Activated CD4-positive, alpha-beta T cell treated with anti-CD3 and anti-CD28 coated beads, Interleukin-2, amount 50 U/mL, for 1 hour (primary cell): ENCODE results near the gene FAM83C.

Experiments used
- DNase-seq: peaks from one replicate; pipeline ENCODE4 v3.0.0-alpha.2; 2020

Gene FAM83C

GRCh38 chr20:35291654-35292503 is at the start of gene FAM83C:
Gene FAM83C (minus strand): TSS chr20:35292425. CDS start chr20:35292304, 121 bp downstream.
- no peak for DNase-seq

DNA sequence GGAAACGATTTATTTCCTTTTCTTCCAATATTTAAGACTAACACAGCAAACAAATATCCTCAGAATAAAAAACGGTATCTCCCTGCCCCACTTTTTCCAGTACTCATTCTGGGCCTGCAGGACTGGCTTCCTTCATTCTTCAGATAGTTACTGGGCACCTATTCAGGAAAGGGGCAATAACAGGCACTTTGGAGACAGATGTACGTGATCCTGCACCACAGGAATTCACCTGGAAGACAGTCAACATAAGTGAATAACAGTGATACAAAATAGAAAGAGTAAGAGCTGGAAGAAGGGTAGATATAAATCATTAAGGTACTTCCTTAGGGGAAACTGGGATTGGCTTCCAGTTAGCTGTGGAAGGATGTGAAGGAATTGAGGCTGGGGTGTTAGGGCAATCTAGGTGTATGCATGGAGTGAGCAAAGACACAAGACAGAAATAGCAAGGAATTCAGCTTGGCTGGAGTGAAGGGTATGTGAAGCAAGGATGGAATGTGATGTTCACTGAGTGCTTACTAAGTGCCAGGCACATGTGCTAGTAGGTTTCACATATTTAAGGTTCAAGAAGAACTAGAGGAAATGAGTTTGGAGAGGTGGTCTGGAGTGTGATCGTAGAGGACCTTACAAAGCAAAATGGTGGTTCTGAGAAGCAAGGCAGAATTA is 49.3 kb upstream of the FAM83C start:
- DNase-seq, result no peak

DNA sequence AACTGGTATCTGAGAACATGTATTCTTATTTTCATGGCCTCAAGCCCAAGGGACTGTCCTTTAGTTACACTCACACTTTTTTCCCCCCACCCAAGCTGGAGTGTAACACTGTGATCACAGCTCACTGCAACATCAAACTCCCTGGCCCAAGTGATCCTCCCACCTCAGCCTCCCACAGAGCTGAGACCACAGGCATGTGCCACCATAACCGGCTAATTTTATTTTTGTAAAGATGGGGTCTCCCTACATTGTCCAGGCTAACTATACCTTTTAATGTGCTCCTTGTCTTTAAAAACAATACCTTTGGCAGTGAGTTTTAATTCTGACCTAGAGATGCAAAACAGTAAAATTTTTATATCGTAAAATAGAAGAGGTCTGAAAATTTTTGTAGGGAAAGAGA is 48.2 kb upstream of the FAM83C start:
- DNase-seq, result no peak

DNA sequence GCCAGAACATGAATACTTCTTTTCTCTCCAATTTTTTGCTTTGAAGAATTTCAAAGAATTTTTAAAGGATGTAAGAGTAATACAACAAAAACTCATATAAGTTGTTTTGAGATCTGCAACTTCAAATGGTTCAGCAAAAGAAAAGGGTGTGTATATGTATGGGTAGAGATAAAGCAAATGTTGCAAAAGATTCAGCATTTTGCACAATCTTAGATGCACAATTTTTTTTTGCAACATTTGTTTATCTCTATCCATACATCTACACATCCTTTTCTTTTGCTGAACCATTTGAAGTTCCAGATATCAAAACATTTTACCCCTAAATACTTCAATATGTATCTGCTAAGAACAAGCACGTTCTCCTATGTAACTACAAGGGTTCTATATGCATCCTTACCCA is 47.4 kb upstream of the FAM83C start:
- no peak for DNase-seq

- no peak for DNase-seq
Observed at GRCh38 chr20:35339007-35339406, 46.8 kb upstream of the FAM83C start.

DNA sequence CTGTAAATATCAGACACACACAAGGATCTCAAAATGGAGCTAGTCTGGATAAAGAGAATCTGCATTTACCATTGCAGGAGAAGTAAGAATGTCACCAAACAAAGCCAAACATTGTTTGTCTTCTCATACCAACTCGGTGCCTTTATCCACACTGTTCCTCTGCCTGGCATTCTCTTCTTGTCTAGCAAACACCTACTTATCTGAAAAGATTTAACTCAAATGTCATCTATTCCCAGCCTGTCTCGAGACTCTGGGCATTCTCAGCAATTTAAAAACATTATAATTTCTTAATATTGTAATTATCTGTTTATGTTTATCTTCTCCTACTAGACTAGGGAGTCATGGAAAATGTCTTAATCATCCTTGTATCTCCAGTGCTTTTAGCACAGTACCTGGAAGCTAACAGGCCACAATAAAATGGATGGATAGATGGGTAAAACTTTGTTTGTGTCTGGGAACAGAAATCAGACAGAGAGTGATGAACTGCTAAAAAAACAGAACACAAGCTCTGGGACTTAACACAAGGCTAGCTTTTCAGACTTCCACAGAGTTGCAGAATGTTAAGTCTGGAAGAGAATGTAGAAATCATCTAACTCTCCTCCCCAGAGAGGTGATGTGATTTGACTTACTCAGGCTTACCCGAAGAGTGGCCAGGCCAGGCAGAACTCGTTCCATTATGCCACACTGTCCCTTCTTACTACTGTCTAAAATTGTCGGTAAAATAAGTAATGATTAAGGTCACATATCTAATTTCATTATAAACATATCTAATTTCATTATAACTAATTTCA is 42.3 kb upstream of the FAM83C start:
- no peak for DNase-seq

DNA sequence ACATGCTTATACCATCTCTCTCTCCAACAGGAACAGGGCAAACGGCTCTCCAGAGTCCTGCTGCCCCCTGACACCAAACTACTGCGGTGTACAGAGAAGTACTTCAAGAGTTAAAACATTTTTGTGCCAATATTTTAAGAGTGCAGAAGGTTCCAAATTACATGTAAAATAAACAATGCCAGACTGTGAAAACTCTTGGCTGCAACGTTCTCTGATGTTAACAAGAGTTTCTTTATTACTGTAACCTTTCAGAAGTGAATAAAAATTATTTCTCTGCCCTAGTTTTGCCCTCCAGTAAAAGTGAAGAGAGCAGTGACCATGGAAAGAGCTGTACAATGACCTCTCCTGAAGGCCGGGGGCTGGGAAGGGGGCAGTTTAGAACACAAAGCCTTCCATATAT is 41.4 kb upstream of the FAM83C start:
- no peak for DNase-seq

DNA sequence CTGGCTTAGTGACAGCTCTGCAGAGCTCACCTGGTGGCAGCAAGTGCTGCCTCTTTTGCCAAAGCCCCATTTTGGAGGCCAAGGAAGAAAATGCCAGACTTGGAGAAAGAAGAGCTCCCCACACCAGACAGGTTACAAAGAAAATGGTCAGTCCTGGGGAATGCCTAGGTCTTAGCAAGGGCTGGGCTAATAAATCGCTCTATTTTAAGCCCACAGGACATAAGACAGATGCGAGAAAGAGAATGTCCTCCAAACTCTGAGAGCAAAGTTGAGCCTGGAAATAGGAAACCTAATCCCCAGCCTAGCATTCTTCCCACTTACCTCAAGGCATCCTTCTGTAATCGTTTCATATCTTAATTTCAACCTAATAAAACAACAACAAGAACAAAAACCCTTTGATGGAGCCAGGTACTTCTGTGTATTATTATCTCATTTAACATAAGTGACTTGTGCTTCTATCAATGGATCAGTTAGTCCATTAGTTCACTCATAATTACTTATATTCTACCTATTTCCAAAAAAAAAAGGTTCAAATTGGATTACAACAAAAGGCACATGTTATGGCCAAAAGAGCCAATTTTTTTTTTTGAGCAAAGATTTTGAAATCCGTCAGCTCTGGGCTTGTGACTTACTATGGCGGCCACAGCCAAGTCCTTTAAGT is 40.4 kb upstream of the FAM83C start:
- DNase-seq, result no peak

- DNase-seq, result peak; percentile 16
Observed at GRCh38 chr20:35329435-35330139, 37.4 kb upstream of the FAM83C start.

GRCh38 chr20:35328689-35329088 is 36.5 kb upstream of the FAM83C start:
- DNase-seq, result no peak

DNA sequence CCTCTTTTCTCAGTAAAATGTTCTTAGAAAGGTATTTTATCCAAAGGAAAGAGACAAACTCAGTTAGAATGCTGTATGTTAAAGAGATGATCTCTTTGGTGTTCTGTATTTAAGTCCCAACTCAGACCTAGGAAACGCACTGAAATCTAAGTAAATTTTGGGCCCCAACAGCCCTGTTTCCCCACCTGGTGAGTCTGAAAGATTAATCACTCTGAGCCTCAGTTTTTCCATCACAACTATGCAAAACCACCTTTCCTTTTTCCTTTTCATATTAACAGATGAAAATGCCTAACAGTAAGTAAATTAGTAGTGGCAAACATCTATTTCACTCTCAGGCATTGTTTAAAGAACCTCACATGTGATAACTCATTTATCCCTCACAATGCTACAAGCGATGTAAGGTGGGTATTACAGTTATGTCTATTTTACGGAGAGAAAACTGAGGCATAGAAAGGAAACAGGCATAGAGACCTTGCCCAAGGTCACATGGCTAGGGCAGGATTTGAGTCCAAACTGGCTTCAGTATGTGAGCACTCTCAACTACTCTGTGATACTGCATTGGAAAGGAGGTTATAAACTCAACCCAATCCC is 36.0 kb upstream of the FAM83C start:
- no peak for DNase-seq

DNA sequence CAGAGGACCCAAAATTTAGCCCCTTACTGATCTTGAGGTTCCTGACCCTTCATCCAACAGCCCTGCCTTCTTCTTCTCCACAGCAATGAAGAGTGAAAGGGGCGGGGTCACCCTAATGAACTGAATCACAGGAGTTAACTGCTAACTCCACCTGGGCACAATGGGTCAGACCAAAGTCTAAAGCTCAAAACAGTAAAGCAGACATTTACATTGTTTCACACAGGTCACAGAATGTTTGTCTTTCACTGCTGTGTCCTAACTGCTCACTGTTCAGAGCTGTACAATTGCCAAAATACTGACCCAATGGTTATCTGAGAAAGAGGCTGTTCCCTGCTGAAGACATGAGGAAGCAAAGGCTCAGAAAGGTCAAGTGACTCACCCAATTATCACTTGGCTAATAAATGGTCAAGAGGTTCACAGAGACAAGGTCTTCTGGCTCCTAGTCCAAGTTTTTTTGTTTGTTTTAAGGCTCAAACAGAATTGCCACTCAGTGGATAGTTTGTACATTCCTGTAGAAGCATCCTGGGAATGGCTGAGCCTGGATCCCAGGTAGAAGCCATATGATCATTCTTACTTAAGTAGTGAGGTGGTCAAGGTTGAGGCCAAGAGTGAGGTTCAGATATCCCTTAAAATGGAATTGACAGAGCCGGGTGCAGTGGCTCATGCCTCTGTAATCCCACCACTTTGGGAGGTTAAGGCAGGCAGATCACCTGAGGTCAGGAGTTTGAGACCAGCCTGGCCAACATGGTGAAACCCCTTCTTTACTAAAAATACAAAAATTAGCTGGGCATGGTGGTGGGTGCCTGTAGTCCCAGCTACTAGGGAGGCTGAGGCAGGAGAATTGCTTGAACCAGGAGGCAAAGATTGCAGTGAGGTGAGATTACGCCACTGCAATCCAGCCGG is 35.1 kb upstream of the FAM83C start:
- no peak for DNase-seq

GRCh38 chr20:35326740-35327073 is 34.5 kb upstream of the FAM83C start:
- no peak for DNase-seq

DNA sequence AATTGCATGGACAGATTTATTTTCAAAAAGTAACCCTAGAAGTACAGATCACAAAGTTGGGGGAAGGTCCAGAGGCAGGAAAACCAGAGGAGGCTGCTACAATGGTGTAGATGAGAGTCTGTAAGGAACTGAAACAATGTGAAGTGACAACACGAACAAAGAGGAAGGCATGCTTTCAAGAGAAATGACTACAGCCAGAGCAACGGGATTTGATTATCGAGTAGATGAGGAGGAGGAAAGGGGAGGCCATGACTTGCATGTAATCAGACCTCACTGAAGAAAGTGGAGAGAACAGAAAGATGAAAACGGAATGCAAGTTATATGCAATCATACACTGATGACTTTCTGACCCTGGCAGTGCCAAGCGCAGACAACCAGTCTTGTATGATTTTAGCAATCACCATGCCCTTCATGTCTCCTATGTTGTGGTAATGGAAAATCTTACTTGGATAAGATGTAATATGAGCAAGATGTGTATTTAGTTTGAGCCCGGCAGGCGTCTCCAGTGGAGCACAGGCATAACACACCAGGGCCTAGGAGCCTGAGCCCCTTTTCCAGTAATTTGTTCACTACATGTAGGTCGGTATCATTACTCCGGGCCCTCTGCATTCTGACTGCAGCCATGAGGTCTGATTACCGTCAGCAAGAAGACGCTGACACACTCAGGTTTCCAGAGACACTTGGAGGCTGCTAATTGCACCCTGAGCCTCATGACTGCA is 34.0 kb upstream of the FAM83C start:
- DNase-seq, result no peak

DNA sequence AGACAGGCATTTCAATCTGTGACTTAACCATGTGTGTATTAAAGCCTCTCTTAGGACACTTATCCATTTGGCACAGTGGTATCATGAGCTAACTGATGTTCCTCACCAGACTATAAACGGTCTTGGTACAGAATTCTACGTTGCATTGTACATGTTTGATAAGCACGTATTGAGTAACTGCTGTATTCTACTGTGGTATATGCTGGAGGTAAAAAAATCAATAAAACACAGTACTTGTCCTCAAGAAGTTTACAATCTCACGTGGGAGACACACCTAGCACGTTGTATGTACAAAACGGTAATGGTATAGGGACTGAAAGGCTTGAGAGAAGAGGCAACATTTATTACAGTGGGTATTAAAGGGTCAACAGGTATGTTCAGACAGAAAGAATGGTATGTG is 33.2 kb upstream of the FAM83C start:
- no peak for DNase-seq

GRCh38 chr20:35320396-35321126 is 28.3 kb upstream of the FAM83C start:
- DNase-seq, result no peak

DNA sequence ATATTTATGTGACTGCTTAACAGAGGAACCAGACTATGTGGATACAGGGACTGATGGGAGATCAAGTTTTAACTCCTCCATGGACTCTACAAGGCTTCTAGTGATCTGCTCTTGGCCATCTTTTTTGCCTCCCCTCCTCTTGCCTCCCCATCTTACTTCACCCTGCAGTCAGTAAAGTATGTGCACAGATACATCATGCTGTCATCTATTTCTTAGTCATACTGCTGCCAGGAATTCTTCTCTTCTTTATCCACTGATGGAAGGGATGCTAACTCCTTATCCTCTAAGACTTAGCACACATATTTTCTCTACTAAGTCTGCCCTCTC is 27.6 kb upstream of the FAM83C start:
- DNase-seq, result no peak

GRCh38 chr20:35319192-35319870 is 27.1 kb upstream of the FAM83C start:
- DNase-seq, result no peak

GRCh38 chr20:35318502-35319157 is 26.4 kb upstream of the FAM83C start:
- no peak for DNase-seq
